Ecto neural progenitor cell (in vitro differentiated cells): ENCODE data around the gene ZNF423.

Experiments
- DNase-seq: peaks from one replicate; pipeline ENCODE4 v3.0.0-alpha.2; 2018; ENCODE audit warnings: low spot score

The ZNF423 gene

GRCh38 chr16:49663081-49664065 is 192.5 kb downstream of the ZNF423 start:
- DNase-seq: no peak

DNA sequence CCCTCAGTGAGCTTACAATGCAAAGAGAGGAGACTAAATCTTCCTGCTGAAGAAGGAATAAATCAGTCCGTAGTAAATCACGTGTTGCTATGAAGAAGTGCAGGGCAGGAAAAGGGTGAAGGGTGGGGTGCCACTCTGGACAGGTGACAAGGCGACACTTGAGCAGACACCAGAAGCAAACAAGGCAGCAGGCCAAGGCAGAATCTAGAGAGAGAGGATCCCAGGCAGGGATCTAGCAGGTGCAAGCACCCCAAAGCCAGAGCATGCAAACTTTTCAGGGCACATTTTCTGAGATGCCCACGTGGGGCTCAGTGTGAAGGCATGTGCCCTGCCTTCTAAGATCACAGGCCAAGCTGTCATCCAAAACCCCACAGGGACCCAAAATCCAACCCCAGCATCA is 193.3 kb downstream of the ZNF423 start:
- no peak for DNase-seq

GRCh38 chr16:49661465-49662187 is 194.3 kb downstream of the ZNF423 start:
- DNase-seq: no peak

GRCh38 chr16:49660626-49661025 is 195.3 kb downstream of the ZNF423 start:
- no peak for DNase-seq

DNA sequence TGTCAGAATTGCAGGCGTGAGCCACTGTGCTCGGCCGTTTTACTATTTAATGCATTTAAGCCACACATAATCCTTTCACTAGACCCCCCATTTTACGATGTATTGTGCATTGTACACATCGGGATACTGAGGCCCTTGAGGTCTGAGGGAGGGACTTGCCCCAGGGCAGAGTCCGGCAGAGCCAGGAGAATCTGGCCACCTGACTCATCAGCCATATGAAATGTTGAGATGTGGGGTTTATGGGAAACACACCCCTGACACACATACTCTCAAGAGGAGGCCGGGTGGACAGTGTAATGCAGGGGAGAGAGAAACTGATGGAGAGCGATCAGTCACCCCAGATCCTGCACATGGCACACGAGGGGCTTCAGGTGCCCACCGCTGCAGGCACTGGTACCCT is 196.6 kb downstream of the ZNF423 start:
- no peak for DNase-seq

DNA sequence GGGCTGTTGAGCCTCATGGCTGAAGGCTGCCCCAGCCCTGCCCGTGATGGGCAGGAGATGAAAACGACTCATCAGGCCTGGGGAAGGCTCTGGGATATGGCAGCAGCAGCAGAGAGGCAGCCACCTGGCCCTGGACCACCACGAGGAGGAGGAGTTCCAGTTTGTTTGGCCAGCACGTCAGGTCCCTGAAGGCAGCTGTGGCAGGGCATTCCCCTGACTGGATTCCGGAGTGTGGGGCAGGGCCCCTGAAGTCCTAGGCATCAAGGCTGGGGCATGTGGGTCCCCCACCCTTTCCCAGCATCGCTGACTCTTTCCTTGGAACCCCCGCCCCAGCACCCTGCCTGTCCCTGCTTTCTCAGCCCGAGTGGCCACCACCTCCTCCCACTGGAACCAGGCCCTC is 197.4 kb downstream of the ZNF423 start:
- DNase-seq: no peak

GRCh38 chr16:49657736-49658465 is 198.0 kb downstream of the ZNF423 start:
- DNase-seq: no peak

GRCh38 chr16:49654425-49654824 is 201.5 kb downstream of the ZNF423 start:
- no peak for DNase-seq

DNA sequence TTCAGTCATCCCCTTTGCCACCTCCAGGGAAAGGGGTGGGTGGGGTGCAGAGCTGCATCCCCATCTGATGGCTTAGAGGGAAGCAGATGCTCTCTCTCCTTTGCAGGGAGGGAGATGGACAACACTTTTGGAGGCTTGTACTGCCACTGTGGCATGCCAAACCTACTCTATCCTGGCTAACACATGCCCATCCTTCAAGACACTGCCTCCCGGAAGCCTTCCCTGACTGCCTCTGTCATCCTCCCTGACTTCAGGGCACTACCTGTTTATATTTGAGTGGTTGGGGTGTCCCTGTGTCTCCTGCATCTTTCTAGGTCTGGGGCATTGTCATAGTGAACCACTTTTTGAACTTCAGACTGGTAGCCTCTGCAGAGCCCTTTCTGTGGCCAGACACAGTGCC is 202.3 kb downstream of the ZNF423 start:
- no peak for DNase-seq

DNA sequence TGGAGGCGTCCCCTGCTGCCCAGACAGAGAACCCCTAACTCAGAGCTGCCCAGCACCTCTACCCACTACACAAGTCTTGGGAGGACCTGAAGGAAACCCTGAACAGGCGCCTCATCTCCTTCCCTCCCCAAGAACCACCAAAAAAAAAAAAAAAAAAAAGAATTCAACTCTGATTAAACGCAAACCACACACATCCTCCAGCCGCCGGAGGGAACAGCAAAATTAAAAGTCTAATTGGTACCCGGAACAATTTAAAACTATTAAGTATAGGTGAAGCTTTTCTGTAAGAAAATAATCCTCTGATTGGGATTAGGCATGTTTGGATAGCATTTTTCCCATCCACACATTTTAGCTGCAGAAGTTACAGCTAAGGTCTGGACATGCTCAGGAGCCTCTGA is 202.7 kb downstream of the ZNF423 start:
- no peak for DNase-seq

GRCh38 chr16:49652456-49653172 is 203.3 kb downstream of the ZNF423 start:
- DNase-seq: no peak

DNA sequence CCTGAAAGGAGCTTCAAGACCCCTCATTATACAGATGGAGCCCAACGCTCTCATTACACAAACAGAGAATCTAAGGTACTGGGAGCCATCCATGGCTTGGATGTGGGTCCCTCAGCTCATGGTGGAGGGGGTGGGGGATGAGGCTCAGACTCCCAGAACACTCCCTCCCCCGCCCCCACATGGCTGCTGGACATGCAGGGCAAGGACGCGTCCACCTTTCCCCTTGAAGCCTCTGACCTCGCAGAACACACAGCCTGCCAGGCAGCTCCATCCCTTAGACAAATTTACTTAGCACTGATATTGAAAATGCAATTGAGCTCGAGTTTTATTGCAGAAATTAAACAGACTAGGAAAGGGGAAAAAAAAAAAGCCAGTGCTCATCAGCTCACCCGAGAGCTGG is 203.9 kb downstream of the ZNF423 start:
- DNase-seq: no peak

DNA sequence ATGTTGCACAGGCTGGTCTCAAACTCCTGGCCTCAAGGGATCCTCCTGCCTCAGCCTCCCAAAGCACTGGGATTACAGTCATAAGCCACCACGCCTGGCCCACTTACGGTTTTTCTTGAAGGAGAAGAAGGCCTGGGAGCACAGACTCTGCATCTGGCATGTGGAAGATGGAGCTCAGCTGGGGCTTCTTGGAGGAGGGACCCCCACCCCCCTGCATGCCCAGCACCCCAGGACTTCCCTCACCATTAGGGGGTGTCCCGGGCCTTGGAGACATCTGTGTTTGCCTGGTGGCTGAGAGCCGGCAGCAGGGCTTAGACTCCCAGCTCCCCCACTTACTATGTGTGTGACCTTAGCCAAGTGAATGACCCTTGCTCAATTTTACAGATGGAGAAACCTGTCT is 204.7 kb downstream of the ZNF423 start:
- DNase-seq: no peak

- no peak for DNase-seq
Measured at GRCh38 chr16:49650603-49651002, 205.3 kb downstream of the ZNF423 start.

DNA sequence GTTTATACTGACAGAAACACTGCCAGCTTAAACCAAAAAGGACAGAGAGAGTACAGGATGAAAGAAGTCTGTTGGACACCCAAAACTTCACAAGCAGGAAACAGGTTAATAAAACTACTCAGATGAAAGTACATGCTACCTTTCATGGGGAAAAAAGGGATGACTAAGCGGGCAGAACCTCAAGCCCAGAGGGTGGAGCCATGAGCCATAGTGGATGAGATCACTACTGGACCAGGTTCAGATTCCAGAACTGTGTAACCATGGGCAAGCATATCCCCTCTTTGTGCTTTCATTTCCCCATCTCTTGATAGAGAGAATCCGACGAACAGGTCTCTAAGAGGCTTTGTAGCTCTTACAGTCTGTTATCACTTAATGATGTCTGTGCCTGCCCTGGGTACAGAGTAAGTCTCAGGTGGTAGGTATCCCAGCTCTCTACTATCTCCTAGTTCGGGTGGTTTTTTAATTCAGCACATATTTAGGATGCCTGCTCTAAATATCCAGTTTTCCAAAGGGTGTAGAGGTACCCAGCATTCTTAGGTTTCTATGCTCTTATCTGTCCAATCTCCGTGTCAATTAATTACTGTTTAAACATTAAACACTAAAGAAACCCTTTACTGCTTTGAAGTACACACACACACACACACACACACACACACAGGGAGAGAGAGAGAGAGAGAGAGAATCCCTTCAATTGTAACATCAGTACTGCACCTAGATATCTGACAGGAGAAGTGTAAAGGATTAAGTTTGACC is 206.7 kb downstream of the ZNF423 start:
- DNase-seq: no peak

DNA sequence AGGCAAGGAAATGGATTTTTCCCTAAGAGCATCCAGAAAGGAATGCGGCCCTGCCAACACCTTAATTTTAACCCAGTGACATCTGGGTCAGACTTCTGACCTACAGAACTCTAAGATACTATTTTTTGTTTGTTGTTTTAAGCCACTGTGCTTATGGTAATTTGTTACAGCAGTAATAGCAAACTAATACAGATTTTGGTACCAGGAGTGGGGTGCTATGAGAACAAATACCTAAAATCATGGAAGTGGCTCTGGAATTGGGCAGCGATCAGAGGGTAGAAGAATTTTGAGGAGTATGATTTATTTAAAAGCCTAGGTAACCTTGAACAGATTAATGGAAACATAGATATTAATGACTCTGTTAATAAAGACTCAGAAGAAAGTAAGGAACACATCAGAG is 208.2 kb downstream of the ZNF423 start:
- no peak for DNase-seq

- no peak for DNase-seq
Measured at GRCh38 chr16:49645263-49645662, 210.6 kb downstream of the ZNF423 start.

DNA sequence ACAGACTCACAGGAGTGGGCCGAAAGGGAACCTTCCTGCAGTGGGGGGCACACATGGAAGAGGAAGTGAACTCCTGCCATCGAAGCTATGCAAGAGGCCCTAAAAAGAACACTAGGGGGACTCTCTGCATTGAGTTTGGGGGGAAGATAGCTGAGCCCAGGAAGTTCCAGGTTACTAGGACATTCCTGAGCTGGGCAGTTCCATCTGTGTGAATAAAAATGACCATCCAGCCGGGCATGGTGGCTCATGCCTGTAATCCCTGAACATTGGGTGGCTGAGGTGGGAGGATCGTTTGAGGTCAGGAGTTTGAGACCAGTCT is 211.8 kb downstream of the ZNF423 start:
- no peak for DNase-seq

GRCh38 chr16:49643429-49644144 is 212.3 kb downstream of the ZNF423 start:
- no peak for DNase-seq

DNA sequence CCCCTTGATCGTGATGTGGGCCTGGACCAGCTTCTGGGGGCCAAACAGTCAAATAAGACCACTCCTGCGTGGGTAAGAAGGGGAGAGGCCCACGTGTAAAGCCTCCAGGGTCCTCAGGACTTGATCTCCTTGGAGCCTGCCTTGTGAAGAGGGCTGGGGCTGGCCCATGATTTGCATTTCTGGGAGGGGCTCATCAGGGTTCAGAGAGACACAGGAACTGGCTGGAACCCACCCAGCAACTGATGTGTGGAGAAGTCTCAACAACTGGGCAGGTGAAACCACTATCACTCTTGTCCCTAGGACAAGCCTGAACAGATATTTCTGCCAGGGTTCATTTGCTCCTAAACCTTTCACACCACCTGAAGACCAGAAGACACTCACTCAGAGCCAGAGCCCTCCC is 214.7 kb downstream of the ZNF423 start:
- no peak for DNase-seq

- DNase-seq: no peak
Measured at GRCh38 chr16:49640581-49640980, 215.3 kb downstream of the ZNF423 start.
